Stimulated activated CD8-positive, alpha-beta memory T cell treated with anti-CD3 and anti-CD28 coated beads, Interleukin-7, amount 100 ng/mL, for 1 hour (primary cell): Measurements from ENCODE around the gene SET.
"Not testable (repeated sequence)": the region's sequence is repeated elsewhere in the genome, so short reads cannot be mapped to it uniquely, and the experiment has no call there.

ENCODE experiments used
- DNase-seq, 2 donors: peaks; one replicate each; pipeline ENCODE4 v3.0.0-alpha.2; 2020; ENCODE audit warnings: low read depth in 2 of 2

Gene SET

GRCh38 chr9:128688501-128689292, at the start of gene SET:
TSS of gene SET (plus strand) at chr9:128689222. CDS start at chr9:128689583, 361 bp downstream.
- peak; percentile 77 to 83 for DNase-seq

GRCh38 chr9:128640603-128641002, 48.4 kb upstream of the SET start:
- DNase-seq = no peak

- DNase-seq = no peak
Measured at GRCh38 chr9:128642675-128643245, 46.3 kb upstream of the SET start.

- no peak for DNase-seq
Measured at GRCh38 chr9:128643519-128644300, 45.3 kb upstream of the SET start.

GRCh38 chr9:128648206-128648605, 40.8 kb upstream of the SET start:
- DNase-seq = peak; percentile 28 to 58

GRCh38 chr9:128651798-128652197, 37.2 kb upstream of the SET start:
- no peak for DNase-seq

GRCh38 chr9:128653908-128654307, 35.1 kb upstream of the SET start:
- DNase-seq = no peak

GRCh38 chr9:128654481-128654880, 34.5 kb upstream of the SET start:
- DNase-seq = no peak

- peak; percentile 94 to 95 for DNase-seq
Measured at GRCh38 chr9:128656416-128657343, 32.3 kb upstream of the SET start, which contains the start of gene DYNC2I2. TSS of gene DYNC2I2 (minus strand) at chr9:128656847. CDS start at chr9:128656726, 121 bp downstream.

- DNase-seq = no peak
Measured at GRCh38 chr9:128657344-128657704, 31.7 kb upstream of the SET start.

- DNase-seq = no peak
Measured at GRCh38 chr9:128657796-128658195, 31.2 kb upstream of the SET start.

GRCh38 chr9:128666481-128666941, 22.5 kb upstream of the SET start:
- not testable (repeated sequence) for DNase-seq

- DNase-seq = no peak
Measured at GRCh38 chr9:128669786-128670185, 19.2 kb upstream of the SET start.

- DNase-seq = no peak
Measured at GRCh38 chr9:128675382-128675781, 13.6 kb upstream of the SET start.

- no peak for DNase-seq
Measured at GRCh38 chr9:128677794-128678193, 11.2 kb upstream of the SET start.

- no peak for DNase-seq
Measured at GRCh38 chr9:128683340-128684064, 5.5 kb upstream of the SET start.

- DNase-seq = no peak
Measured at GRCh38 chr9:128684065-128684324, 5.0 kb upstream of the SET start.

GRCh38 chr9:128684325-128685199, 4.5 kb upstream of the SET start:
- DNase-seq = peak; percentile 37 to 55

GRCh38 chr9:128685636-128686489, 3.2 kb upstream of the SET start:
- no peak for DNase-seq
